DND-41 (cell line): ENCODE measurements around the gene PITHD1.

Source experiments
- EZH2 ChIP-seq: IDR thresholded peaks from 3 replicates; pipeline ENCODE4 v1.6.1; 2012; ENCODE audit warnings: borderline replicate concordance, low read depth, mild to moderate bottlenecking, moderate library complexity, low read length, inconsistent platforms; ENCODE audit not compliant: severe bottlenecking
- TF ChIP-seq, protein P1 (sequence below): IDR thresholded peaks from 2 replicates; pipeline ENCODE4 v1.5.1; 2012; ENCODE audit warnings: borderline replicate concordance, low read length, moderate library complexity, mild to moderate bottlenecking; ENCODE audit not compliant: poor library complexity, severe bottlenecking; ENCODE audit errors: extremely low read depth

DNA sequence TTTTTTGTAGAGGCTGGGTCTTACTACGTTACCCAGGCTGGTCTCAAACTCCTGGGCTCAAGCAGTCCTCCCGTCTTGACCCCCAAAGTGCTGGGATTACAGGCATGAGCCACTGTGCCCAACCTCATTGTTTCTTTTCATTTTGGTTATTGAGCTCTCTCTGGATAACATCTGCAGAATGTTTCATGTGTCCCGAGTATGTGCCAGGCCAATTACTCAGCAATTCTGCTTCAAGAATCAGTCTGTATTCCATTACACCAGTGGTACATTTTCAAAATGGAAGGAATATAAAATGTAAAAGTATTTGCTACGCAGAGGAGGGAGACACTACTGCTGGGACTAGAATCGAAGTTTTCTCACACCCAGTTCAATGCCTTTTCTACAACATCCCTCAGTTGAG, 36.6 kb upstream of the PITHD1 start:
- TF ChIP-seq, protein P1, sequence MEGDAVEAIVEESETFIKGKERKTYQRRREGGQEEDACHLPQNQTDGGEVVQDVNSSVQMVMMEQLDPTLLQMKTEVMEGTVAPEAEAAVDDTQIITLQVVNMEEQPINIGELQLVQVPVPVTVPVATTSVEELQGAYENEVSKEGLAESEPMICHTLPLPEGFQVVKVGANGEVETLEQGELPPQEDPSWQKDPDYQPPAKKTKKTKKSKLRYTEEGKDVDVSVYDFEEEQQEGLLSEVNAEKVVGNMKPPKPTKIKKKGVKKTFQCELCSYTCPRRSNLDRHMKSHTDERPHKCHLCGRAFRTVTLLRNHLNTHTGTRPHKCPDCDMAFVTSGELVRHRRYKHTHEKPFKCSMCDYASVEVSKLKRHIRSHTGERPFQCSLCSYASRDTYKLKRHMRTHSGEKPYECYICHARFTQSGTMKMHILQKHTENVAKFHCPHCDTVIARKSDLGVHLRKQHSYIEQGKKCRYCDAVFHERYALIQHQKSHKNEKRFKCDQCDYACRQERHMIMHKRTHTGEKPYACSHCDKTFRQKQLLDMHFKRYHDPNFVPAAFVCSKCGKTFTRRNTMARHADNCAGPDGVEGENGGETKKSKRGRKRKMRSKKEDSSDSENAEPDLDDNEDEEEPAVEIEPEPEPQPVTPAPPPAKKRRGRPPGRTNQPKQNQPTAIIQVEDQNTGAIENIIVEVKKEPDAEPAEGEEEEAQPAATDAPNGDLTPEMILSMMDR = no peak
- TF ChIP-seq EZH2 = no peak
